IMR-90 (cell line): ENCODE results near the gene PBX4. TPM values are rescaled to one million over a fixed set of nuclear protein-coding genes. Genes with fewer than 3 reads are reported as not detected.

Experiments
- ATAC-seq: fragments of 200-7000 bp; cut with Tn5 transposase; 2 replicates; pipeline ENCODE4 v1.9.1; 2020; ENCODE audit warnings: low read depth, mild to moderate bottlenecking, moderate library complexity
- BruUV-seq: library from RNA; stranded (reverse); fragments of 400-500 nt; replicated peaks from 2 replicates; lab custom pipeline; 2021; lab: Mats Ljungman, UMichigan
- CTCF ChIA-PET: fragments of 300-600 bp; formaldehyde crosslinking; extraction: SDS; loops from one replicate; lab custom pipeline; 2021; ENCODE audit warnings: antibody characterized with exemption; lab: Yijun Ruan, JAX
- POLR2A ChIA-PET: fragments of 300-600 bp; sonication (Branson Sonifier 250); formaldehyde crosslinking; loops from one replicate; lab custom pipeline; 2022; ENCODE audit warnings: antibody characterized with exemption; ENCODE audit not compliant: unreplicated experiment; lab: Charles Lee
- DNase-seq: peaks from one replicate; pipeline ENCODE4 v3.0.0; 2013
- H2AFZ ChIP-seq: replicated peaks from 2 replicates; pipeline ENCODE3; 2013; ENCODE audit warnings: low read length, mild to moderate bottlenecking; ENCODE audit not compliant: poor library complexity
- H2AK5ac ChIP-seq: 2 replicates; pipeline ENCODE4 v1.6.1; 2013; ENCODE audit warnings: low read depth, low read length, inconsistent platforms
- H2AK9ac ChIP-seq: replicated peaks from 2 replicates; pipeline ENCODE3; 2013; ENCODE audit warnings: mild to moderate bottlenecking, low read depth, low read length, moderate library complexity; ENCODE audit not compliant: poor library complexity
- H2BK120ac ChIP-seq: 2 replicates; pipeline ENCODE4 v1.6.1; 2013; ENCODE audit warnings: low read depth, low read length, inconsistent platforms
- H2BK15ac ChIP-seq: 3 replicates; pipeline ENCODE4 v1.6.1; 2013; ENCODE audit warnings: low read depth, low read length, inconsistent platforms
- H2BK20ac ChIP-seq: 2 replicates; pipeline ENCODE4 v1.6.1; 2013; ENCODE audit warnings: low read depth, mild to moderate bottlenecking, inconsistent platforms, low read length, moderate library complexity
- H2BK5ac ChIP-seq: 2 replicates; pipeline ENCODE4 v1.6.1; 2013; ENCODE audit warnings: mild to moderate bottlenecking, low read depth, low read length, inconsistent platforms; ENCODE audit not compliant: poor library complexity, severe bottlenecking
- H3K14ac ChIP-seq: replicated peaks from 2 replicates; pipeline ENCODE4 v1.6.1; 2013; ENCODE audit warnings: low read depth, low read length, inconsistent platforms
- H3K18ac ChIP-seq: 2 replicates; pipeline ENCODE4 v1.6.1; 2013; ENCODE audit warnings: low read depth, low read length, control low read depth
- H3K23ac ChIP-seq: 2 replicates; pipeline ENCODE4 v1.6.1; 2013; ENCODE audit warnings: low read depth, low read length, inconsistent platforms
- H3K27ac ChIP-seq: 2 replicates; pipeline ENCODE4 v1.5.1; 2013; ENCODE audit warnings: mild to moderate bottlenecking, control low read depth, low read length; ENCODE audit not compliant: insufficient read depth
- H3K27me3 ChIP-seq: 2 replicates; pipeline ENCODE4 v1.6.1; 2013; ENCODE audit warnings: low read length; ENCODE audit not compliant: control insufficient read depth, insufficient read depth
- H3K36me3 ChIP-seq: 2 replicates; pipeline ENCODE4 v1.6.1; 2013; ENCODE audit warnings: low read length, mixed read lengths; ENCODE audit not compliant: control insufficient read depth, insufficient read depth
- H3K4ac ChIP-seq: 2 replicates; pipeline ENCODE4 v1.6.1; 2013; ENCODE audit warnings: low read depth, low read length, inconsistent platforms
- H3K4me1 ChIP-seq: 2 replicates; pipeline ENCODE4 v1.6.1; 2013; ENCODE audit warnings: low read length, mixed read lengths; ENCODE audit not compliant: control insufficient read depth, insufficient read depth
- H3K4me2 ChIP-seq: 2 replicates; pipeline ENCODE4 v1.6.1; 2013; ENCODE audit warnings: low read depth, mild to moderate bottlenecking, control low read depth, low read length, moderate library complexity
- H3K4me3 ChIP-seq: 2 replicates; pipeline ENCODE4 v1.5.1; 2013; ENCODE audit warnings: low read depth, mild to moderate bottlenecking, control low read depth, low read length, moderate library complexity; ENCODE audit not compliant: insufficient read depth
- H3K56ac ChIP-seq: 2 replicates; pipeline ENCODE4 v1.6.1; 2013; ENCODE audit warnings: low read length, inconsistent platforms; ENCODE audit not compliant: insufficient read depth; ENCODE audit errors: extremely low read depth
- H3K79me1 ChIP-seq, 2 experiments: 2 replicates each; pipeline ENCODE4 v1.6.1; 2013; ENCODE audit warnings: low read length in 2 of 2, inconsistent platforms in 1 of 2, low read depth in 1 of 2
- H3K9ac ChIP-seq: 2 replicates; pipeline ENCODE4 v1.6.1; 2013; ENCODE audit warnings: low read depth, low read length, control low read depth
- H3K9me1 ChIP-seq: 2 replicates; pipeline ENCODE4 v1.6.1; 2013; ENCODE audit warnings: low read length, inconsistent platforms; ENCODE audit not compliant: insufficient read depth
- H3K9me3 ChIP-seq: 2 replicates; pipeline ENCODE4 v1.6.1; 2013; ENCODE audit warnings: low read length; ENCODE audit not compliant: control insufficient read depth, insufficient read depth
- H4K20me1 ChIP-seq: 2 replicates; pipeline ENCODE4 v1.6.1; 2013; ENCODE audit warnings: low read length, inconsistent platforms; ENCODE audit not compliant: insufficient read depth
- H4K5ac ChIP-seq: 2 replicates; pipeline ENCODE4 v1.6.1; 2013; ENCODE audit warnings: mild to moderate bottlenecking, low read depth, low read length, control low read depth
- H4K8ac ChIP-seq, 2 experiments: 2 replicates each; pipeline ENCODE4 v1.6.1; 2013; ENCODE audit warnings: low read depth in 2 of 2, low read length in 2 of 2, control low read depth in 1 of 2, inconsistent platforms in 1 of 2
- H4K91ac ChIP-seq: 2 replicates; pipeline ENCODE4 v1.6.1; 2013; ENCODE audit warnings: low read depth, low read length, inconsistent platforms; ENCODE audit not compliant: insufficient read depth
- BHLHE40 ChIP-seq: fragments of 150-350 bp; IDR thresholded peaks from 2 replicates; pipeline ENCODE4 v1.6.1; 2016; ENCODE audit warnings: mild to moderate bottlenecking, low read depth, low read length
- CEBPB ChIP-seq: IDR thresholded peaks from 2 replicates; pipeline ENCODE4 v1.6.1; 2012; ENCODE audit warnings: low read depth, low read length, improper control_type of control experiment
- CHD1 ChIP-seq: IDR thresholded peaks from 2 replicates; pipeline ENCODE4 v1.6.1; 2012; ENCODE audit warnings: low read depth, low read length, improper control_type of control experiment
- CTCF ChIP-seq: conservative IDR thresholded peaks from 2 replicates; pipeline ENCODE4 v1.5.1; 2012; ENCODE audit warnings: mild to moderate bottlenecking, low read depth, low read length, improper control_type of control experiment
- ELK1 ChIP-seq: fragments of 150-350 bp; IDR thresholded peaks from 2 replicates; pipeline ENCODE4 v1.6.1; 2016; ENCODE audit warnings: low read depth, mild to moderate bottlenecking, low read length, moderate library complexity, borderline replicate concordance
- FOS ChIP-seq: fragments of 150-350 bp; IDR thresholded peaks from 2 replicates; pipeline ENCODE4 v1.6.1; 2016; ENCODE audit warnings: low read depth, low read length
- MAFK ChIP-seq: IDR thresholded peaks from 2 replicates; pipeline ENCODE4 v1.6.1; 2012; ENCODE audit warnings: low read depth, low read length, improper control_type of control experiment
- MAZ ChIP-seq: IDR thresholded peaks from 2 replicates; pipeline ENCODE4 v1.6.1; 2012; ENCODE audit warnings: low read depth, mild to moderate bottlenecking, low read length, improper control_type of control experiment, moderate library complexity, borderline replicate concordance
- MXI1 ChIP-seq: IDR thresholded peaks from 2 replicates; pipeline ENCODE4 v1.6.1; 2012; ENCODE audit warnings: low read depth, mild to moderate bottlenecking, low read length, moderate library complexity, borderline replicate concordance
- NFE2L2 ChIP-seq: fragments of 150-350 bp; IDR thresholded peaks from 2 replicates; pipeline ENCODE4 v1.6.1; 2016; ENCODE audit warnings: low read depth, mild to moderate bottlenecking, low read length
- POLR2A ChIP-seq: IDR thresholded peaks from 2 replicates; pipeline ENCODE4 v1.6.1; 2012; ENCODE audit warnings: mild to moderate bottlenecking, low read depth, low read length
- RAD21 ChIP-seq: IDR thresholded peaks from 2 replicates; pipeline ENCODE4 v1.6.1; 2012; ENCODE audit warnings: low read length, improper control_type of control experiment
- RCOR1 ChIP-seq: IDR thresholded peaks from 2 replicates; pipeline ENCODE4 v1.6.1; 2012; ENCODE audit warnings: mild to moderate bottlenecking, low read length, improper control_type of control experiment; ENCODE audit not compliant: insufficient replicate concordance
- RFX5 ChIP-seq: IDR thresholded peaks from 2 replicates; pipeline ENCODE4 v1.8.0; 2012; ENCODE audit warnings: low read depth, mild to moderate bottlenecking, low read length, moderate library complexity
- SMC3 ChIP-seq: fragments of 150-350 bp; IDR thresholded peaks from 2 replicates; pipeline ENCODE4 v1.6.1; 2016; ENCODE audit warnings: low read depth, mild to moderate bottlenecking, antibody characterized with exemption, low read length, moderate library complexity
- USF2 ChIP-seq: fragments of 150-350 bp; IDR thresholded peaks from 2 replicates; pipeline ENCODE4 v1.6.1; 2017; ENCODE audit warnings: mild to moderate bottlenecking, antibody characterized with exemption, low read length, low read depth
- WGBS, 2 experiments: methylation state at CpG; one replicate each; pipeline versions ENCODE4 v1.1.5 to v1.1.7; 2013; ENCODE audit warnings: missing lambda C conversion rate in 2 of 2; ENCODE audit not compliant: insufficient read length in 1 of 2; ENCODE audit errors: extremely low coverage in 2 of 2; 5-methylcytosine and 5-hydroxymethylcytosine counted together
- dilution Hi-C: fragments of 300-500 bp; cut with HindIII; formaldehyde crosslinking; loops from one replicate; pipeline ENCODE4 v1.14.3; 2018; ENCODE audit warnings: low sequenced_read_pairs; ENCODE audit not compliant: unreplicated experiment
- in situ Hi-C: fragments of 300-500 bp; cut with MboI; formaldehyde crosslinking; loops from 3 replicates; pipeline ENCODE4 v1.14.3; 2019; ENCODE audit warnings: low sequenced_read_pairs, inconsistent platforms, mixed read lengths
- intact Hi-C: fragments of 100-400 bp; cut with micrococcal nuclease; formaldehyde crosslinking; loops from 2 replicates; pipeline ENCODE4 v1.10.0; 2022
- polyA plus RNA-seq, 3 experiments: library from polyadenylated mRNA; depleted of rRNA; stranded (reverse); fragments of >200 nt; gene quantifications; 2 replicates each; pipeline ENCODE4 v1.2.3, GENCODE V29; 2012; ENCODE audit warnings: low replicate concordance in 1 of 3
- total RNA-seq: library from RNA; depleted of rRNA; stranded (reverse); fragments of >200 nt; gene quantifications from 2 replicates; pipeline ENCODE4 v1.2.3, GENCODE V29; 2012

The PBX4 gene
- total and polyA plus RNA-seq, 2 of the 4 experiments (the other 2 are of a cell fraction): 0.90 to 2.9 TPM

GRCh38 chr19:19547674-19548336 is 70.7 kb downstream of the PBX4 start:
- Histone ChIP-seq H3K27me3 (peaks cover 12% of the 10 kb centered on the region; the same call in 1 of the 2 replicates), H2BK5ac (no peak overlapping the region), H3K23ac (no peak overlapping the region), H3K56ac (no peak overlapping the region), H2AFZ (no peak overlapping the region), H3K4me1 (no peaks in the 10 kb centered on the region), H3K36me3 (no peaks in the 10 kb centered on the region), H3K27ac (no peak overlapping the region), H4K20me1 (no peaks in the 10 kb centered on the region; the same call in 1 of the 2 replicates), H3K79me1 (no peaks in the 10 kb centered on the region), H3K4me3 (no peak overlapping the region), H3K4ac (no peak overlapping the region), H3K14ac (no peak overlapping the region), H2BK120ac (no peak overlapping the region), H3K4me2 (no peak overlapping the region), H4K5ac (no peak overlapping the region), H3K9ac (no peak overlapping the region), H3K18ac (no peak overlapping the region), H4K8ac (no peak overlapping the region), H2AK5ac (no peak overlapping the region), H2BK20ac (no peak overlapping the region), H3K9me3 (no peaks in the 10 kb centered on the region), H2AK9ac (no peak overlapping the region), H3K9me1 (no peaks in the 10 kb centered on the region), H2BK15ac (no peak overlapping the region), H4K91ac (no peak overlapping the region)
- TF ChIP-seq USF2 (no peak), MAZ (no peak), RAD21 (no peak), MAFK (no peak), MXI1 (no peak), ELK1 (no peak), CTCF (no peak), CHD1 (no peak), FOS (no peak), BHLHE40 (no peak), SMC3 (no peak), POLR2A (no peak), RCOR1 (no peak), RFX5 (no peak), NFE2L2 (no peak), CEBPB (no peak)
- no TSS peak for BruUV-seq
- dilution Hi-C loops (no loop called here), in situ Hi-C loops (loop anchor here (25.0 kb wide), 1 partner anchor 414 kb away; no protein-coding TSS in a partner anchor), intact Hi-C loops (no loop called here)
- DNase-seq (no peak), ATAC-seq (no peak)
- ChIA-PET CTCF (no interaction called here), POLR2A (no interaction called here)
- whole genome bisulfite sequencing, 2 experiments: no CpG with 5 or more reads among the region's 15 CpGs
